NOMO-1 (cell line): ENCODE data around the gene ZNRF4.
"Not testable (repeated sequence)": the region's sequence is repeated elsewhere in the genome, so short reads cannot be mapped to it uniquely, and the experiment has no call there.

Experiments
- DNase-seq, 2 experiments: peaks; one replicate each; lab custom pipeline; 2025; ENCODE audit not compliant: unreplicated experiment in 2 of 2; lab: John Stamatoyannopoulos, UW

ZNRF4 gene

GRCh38 chr19:5470264-5470671 lies 15.1 kb downstream of the ZNRF4 start:
- no peak for DNase-seq

DNA sequence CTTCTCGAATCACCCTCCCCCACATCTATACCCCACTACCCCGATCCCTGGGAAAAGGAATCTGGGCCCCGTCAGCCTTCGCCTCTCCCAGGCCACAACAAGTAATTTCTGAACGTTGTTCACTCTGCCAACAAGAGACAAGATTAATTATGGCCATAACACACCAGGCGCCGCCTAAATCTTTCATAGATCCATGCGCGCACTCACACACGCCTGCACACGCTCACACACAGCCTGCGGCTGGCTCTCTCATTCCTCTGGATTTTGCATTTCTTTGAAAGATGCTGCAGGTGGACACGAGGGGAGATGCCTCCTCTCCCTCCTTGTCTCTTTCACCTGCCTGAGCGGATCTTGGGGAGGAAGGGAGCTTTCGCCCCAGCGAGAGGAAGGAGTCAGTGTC lies 17.1 kb downstream of the ZNRF4 start:
- no peak for DNase-seq

DNA sequence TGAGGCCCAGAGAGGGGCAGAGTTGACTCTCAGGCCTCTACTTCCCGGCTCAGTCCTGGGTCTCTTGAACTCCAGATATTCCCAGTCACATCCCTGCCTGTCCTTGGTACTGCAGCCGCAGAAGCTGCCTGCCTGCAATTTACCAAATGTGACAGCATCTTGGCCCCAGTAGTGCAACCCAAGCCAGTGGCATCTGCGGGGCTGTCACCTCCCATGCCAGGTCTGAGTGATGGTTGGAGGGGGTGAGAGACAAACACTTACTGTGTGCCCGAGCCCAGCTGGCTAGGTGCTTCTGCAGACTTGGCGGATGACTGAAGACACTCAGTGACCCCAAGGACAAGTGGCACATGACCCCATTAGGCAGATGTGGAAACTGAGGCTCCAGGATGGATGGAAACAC lies 18.4 kb downstream of the ZNRF4 start:
- no peak for DNase-seq

- DNase-seq: no peak
Observed at GRCh38 chr19:5477451-5478215, 22.4 kb downstream of the ZNRF4 start.

DNA sequence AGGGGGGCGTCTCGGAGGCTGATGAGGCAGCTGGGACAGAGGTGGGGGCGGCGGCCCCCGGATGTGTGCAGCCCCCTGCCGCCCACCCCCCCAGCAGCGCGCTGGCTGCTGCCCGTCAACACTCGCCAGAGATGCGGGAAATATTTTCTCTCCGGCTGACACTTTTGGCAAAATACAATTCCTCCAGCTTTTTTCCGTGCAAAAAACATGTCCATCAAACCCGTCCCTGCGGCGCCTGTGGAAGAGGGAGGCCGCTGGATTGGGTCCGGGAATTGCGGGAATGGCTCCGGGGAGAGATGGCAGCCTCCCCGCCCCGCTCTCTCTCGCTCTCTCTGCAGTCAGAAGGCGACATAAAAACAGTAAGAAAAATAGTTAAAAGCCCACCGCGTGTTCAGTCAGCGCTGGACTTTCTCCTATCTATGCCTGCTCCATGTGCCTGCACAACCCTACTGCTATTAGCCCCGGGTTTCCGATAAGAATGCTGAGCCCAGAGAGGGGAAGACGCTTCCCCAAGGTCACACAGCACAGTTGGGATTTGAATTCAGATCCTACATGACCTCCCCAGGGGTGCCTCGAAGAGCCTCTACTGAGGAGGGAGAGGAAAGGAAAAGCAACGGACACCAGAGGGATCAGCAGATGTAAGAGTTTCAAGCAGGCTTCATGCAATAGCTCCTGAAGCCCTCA lies 23.2 kb downstream of the ZNRF4 start:
- no peak for DNase-seq

DNA sequence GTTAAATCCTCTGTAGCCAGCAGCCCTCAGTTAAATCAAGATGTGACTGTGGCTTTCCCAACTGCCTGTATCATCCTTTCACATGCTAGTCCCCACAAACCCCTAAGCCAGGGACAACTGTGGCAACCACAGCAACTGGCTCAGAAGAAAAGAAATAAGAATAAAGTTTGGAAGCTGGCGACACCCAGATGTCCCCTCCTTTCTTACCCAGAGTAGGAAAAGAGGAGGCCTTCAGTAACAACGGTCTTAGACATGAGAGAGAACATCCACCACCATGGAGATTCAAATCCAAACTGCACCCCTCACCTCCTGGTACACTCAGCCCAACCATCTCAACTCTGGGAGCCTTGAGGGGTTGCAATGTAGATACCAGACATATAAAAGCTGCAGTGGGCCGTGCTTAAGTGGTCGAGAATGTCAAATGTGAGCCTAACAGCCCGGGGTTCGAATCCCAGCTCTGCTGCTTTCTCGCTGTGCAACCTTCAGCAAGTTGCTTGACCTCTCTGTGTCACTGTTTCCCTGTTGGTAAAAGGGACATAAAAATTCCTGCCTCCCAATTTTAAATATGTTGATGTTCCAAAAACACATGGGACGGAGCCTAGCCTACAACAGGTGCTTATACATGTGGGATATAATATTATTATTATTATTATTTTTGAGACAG lies 23.8 kb downstream of the ZNRF4 start:
- no peak for DNase-seq

- DNase-seq: no peak
Observed at GRCh38 chr19:5479958-5480357, 24.7 kb downstream of the ZNRF4 start.

DNA sequence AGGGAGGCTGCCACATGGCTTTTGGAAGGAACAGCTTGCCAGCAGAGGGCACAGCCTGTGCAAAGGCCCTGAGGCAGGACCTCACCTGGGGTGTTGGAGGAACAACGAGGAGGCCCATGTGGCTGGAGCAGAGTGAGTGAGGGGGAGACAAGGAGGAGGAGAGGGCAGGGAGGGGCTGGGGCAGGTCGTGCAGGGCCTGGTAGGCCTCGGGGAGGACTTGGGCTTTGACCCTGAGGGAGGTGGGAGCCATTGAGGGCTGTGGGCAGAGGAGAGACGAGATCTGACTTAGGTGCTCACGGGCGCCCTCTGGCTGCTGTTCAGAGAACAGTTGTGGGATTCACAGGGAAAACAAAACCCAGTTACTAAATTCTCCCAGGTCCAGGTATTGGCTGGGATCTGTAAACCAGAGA lies 25.2 kb downstream of the ZNRF4 start:
- no peak for DNase-seq

- no peak for DNase-seq
Observed at GRCh38 chr19:5481957-5482356, 26.7 kb downstream of the ZNRF4 start.

DNA sequence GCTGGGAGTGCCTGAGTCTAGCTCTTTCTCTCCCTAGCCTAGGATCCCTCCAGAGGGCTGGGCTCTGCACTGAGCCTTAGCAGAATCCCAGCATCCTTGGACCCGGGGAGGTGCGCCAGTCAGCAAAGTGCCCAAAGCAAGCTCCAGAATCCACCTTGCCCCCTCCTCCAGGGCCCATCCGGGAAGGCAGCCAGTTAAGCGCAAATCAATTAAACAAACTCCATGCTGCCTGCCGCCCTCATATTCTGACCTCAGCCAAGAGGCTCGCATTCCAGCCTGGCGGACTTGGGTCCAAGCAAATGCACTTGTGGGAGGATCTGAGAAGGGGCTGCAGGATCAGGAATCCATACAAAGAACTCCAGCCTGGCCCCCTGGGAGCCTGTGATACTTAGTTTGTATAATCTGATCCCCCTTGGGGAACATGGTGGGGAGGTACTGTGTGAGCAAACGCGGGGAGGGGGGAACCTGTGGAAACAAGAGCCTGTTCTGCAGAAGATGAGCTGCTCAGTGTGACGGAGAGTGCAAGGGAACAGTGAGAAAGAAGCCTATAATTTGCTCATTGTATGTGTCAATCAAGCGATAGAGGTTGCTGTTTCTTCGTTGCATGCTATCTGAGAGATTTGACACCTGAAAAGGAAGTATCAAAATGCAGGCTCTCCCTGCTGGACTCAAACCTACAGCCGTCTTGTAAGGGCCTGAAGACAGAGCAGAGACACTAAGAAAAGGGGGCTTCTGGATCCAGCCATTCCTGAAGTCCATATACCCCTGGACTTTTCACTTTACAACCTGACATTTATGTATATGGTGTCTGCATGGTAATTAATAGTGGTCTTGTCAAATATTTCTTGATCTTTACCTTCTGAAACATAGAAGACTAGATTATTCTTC lies 29.4 kb downstream of the ZNRF4 start:
- no peak for DNase-seq

GRCh38 chr19:5485286-5485636 lies 30.0 kb downstream of the ZNRF4 start:
- no peak for DNase-seq

DNA sequence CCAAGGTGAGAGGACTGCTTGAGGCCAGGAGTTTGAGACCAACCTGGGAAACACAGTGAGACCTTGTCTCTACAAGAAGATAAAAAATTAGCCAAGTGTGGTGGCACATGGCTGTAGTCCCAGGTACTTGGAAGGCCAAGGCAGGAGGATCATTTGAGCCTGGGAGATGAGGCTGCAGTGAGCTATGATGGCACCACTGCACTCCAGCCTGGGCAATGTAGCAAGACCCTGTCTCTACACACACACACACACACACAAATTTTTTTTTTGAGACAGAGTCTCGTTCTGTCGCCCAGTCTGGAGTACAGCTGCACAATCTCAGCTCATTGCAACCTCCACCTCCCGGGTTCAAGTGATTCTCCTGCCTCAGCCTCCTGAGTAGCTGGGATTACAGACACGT lies 30.4 kb downstream of the ZNRF4 start:
- not testable (repeated sequence) for DNase-seq

- DNase-seq: no peak
Observed at GRCh38 chr19:5487222-5487621, 32.0 kb downstream of the ZNRF4 start.

DNA sequence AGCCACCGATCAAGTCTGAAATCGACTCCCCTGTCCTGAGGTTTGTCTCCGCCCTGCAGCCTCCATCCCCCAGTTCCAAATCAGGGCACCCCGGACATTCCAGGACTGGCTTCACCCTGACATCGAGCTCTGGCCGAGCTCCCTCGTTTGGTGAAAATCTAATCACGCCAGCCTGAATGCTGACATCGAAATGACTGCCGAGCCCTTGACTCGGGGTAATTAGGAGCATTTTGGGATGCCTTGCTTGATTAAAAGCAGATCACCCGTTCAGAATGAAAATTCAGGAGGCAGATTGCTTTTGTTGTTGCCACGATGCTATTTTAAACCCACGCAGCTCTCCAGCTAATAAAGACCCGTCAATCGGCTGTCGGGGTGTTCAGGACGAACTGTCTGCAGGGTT lies 34.3 kb downstream of the ZNRF4 start:
- no peak for DNase-seq

GRCh38 chr19:5491565-5491964 lies 36.3 kb downstream of the ZNRF4 start:
- DNase-seq: no peak

- DNase-seq: no peak
Observed at GRCh38 chr19:5492281-5492634, 37.0 kb downstream of the ZNRF4 start.

DNA sequence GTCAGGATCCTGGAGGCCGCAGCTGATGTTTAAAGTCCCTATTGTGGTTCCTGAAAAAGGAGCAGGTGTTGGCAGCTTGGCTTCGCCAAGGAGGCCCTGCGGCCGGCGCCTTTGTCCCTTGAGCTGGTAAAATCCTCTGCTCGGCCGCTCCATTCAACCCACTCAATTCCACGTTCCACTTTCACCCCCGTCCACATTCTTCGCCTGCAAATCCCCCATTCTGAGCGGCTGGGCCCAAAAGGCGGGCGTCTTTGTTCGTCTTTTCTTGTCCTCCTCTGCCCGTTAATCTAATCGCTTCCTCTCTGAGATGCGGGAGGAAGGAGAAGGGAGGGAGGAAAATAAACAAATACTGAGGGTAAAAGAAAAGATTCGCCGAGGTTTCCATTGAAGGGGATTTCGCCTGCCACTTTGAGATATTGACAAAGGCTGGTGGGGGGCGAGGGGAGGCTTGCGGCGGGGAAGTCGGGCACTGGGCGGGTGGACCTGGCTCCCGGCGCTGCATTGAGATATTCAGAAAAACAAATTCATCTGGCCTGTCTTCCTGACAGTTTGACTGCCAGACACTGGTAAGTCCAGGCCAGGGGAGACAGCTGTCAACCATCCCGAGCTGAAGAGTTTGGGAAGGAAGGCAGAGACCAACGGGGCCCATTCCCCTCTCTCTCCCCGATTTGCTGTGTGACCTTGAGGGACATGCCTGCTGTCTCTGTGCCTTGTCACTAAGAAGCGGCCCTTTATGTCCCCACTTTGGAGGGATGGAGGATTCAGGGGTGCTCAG lies 37.6 kb downstream of the ZNRF4 start:
- DNase-seq: no peak

DNA sequence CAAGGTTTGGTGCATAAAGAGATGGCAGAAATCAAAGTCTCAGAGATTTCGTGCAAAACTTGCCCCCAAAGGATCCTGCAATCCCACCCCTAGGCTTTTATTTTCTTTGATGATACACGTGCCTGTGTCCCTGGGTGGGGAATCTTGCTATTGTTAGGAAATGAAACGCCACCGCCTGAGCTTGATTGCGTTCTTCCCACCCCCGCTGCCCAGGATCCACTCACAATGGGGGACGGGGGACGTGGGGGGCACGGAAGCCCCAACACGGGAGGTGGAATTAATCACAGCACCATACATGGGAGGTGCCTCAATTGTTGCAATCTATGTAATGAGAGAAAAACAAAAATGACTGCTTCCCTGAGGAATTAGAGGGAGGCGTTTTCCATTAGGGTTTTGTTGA lies 39.6 kb downstream of the ZNRF4 start:
- no peak for DNase-seq

DNA sequence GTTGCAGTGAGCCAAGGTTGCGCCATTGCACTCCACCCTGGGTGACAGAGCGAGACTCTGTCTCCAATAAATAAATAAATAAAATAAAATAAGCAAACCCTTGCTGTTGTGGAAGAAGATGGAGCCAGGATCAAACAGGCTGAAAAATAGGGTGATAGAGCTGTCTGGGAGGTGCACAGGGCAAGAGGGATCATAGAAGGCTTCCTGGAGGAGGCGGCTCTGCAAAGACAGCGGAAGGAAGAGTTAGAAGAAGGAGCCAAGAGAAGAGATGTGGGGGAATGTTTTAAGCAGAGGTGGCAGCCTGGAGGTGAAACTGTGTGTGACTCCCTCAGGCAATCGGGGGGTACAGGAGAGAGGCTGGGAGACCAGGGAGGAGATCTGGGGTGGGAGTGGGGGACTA lies 40.6 kb downstream of the ZNRF4 start:
- no peak for DNase-seq

DNA sequence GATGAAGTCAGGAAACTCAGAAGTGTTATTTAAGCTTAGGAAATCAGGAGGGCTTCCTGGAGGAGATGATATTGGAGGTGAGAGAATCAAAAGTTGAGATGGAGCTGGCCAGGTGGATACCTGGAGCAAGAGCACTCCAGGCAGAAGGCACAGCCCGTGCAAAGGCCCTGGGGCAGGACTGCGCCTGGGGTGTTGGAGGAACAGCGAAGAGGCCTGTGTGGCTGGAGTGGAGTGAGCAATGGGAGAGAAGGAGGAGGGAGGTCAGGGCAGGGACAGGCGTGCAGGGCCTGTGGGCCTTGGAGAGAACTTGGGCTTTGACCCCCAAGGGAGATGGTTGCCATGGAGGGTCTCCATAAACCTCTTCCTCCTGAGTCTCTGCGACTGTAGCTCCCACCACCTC lies 42.1 kb downstream of the ZNRF4 start:
- DNase-seq: no peak
